ENCODE measurements around the gene PRKN. TPM values are rescaled to one million over a fixed set of nuclear protein-coding genes. Genes with fewer than 3 reads are reported as not detected.

Gene PRKN
- total RNA-seq, 2 experiments from 2014 or later = 0.63 TPM; not detected in 1

DNA sequence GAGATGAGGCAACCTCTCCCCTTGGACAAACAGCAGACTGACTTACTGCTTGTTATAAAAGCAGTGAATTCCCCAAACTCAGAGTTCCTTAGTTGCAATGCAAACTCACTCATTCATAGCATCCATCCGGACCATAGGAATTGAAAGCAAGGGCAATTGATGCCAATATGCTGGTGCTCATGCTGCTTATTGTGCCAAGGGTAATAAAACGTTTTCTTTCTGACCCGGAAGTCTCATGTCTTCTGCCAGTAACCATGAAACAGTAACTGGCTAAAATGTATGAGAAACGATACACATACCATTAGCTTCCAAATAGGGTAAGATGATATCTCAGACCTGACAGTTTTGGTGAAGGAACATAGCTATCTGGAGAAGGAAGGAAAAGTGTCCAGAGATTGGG is 18.1 kb downstream of the PRKN start:
- Mint-ChIP-seq H3K4me1 (ENCODE audit: low read depth) (no peaks in the 10 kb centered on the region), H3K9me3 (ENCODE audit: insufficient read depth) (no peaks in the 10 kb centered on the region), H3K4me3 (no peak overlapping the region), H3K27me3 (ENCODE audit: low read depth) (no peaks in the 10 kb centered on the region), H3K36me3 (ENCODE audit: low read depth) (no peaks in the 10 kb centered on the region), H3K27ac (no peak overlapping the region)
- POLR2A ChIA-PET = no interaction called here
- ATAC-seq (no peak), DNase-seq (no peak)
- CTCF ChIA-PET = no interaction called here

DNA sequence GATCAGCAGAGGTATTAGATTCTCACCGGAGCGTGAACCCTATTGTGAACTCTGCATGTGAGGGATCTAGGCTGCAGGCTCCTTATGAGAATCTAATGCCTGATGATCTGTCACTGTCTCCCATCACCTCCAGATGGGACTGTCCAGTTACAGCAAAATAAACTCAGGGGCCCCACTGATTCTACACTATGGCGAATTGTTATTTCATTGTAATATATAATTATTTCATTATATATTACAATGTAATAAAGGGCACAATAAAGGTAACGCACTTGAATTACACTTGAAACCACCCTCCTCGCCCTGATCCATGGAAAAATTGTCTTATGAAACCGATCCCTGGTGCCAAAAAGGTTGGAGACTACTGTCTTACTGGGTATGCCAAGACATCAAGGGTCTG is 18.6 kb downstream of the PRKN start:
- Mint-ChIP-seq H3K36me3 (ENCODE audit: low read depth) (no peaks in the 10 kb centered on the region), H3K9me3 (ENCODE audit: insufficient read depth) (no peaks in the 10 kb centered on the region), H3K27me3 (ENCODE audit: low read depth) (no peaks in the 10 kb centered on the region), H3K27ac (no peak overlapping the region), H3K4me3 (no peak overlapping the region), H3K4me1 (ENCODE audit: low read depth) (no peaks in the 10 kb centered on the region)
- ChIA-PET POLR2A (no interaction called here), CTCF (no interaction called here)
- DNase-seq = no peak
- no peak for ATAC-seq

GRCh38 chr6:162706232-162706631 is 21.3 kb downstream of the PRKN start:
- H3K27me3 Mint-ChIP-seq (ENCODE audit: low read depth) = no peaks in the 10 kb centered on the region
- no peak overlapping the region for H3K4me3 Mint-ChIP-seq
- H3K27ac Mint-ChIP-seq = no peak overlapping the region
- POLR2A ChIA-PET = no interaction called here
- ATAC-seq (no peak), DNase-seq (no peak)
- CTCF ChIA-PET = no interaction called here
- H3K36me3 Mint-ChIP-seq (ENCODE audit: low read depth) = no peaks in the 10 kb centered on the region
- H3K4me1 Mint-ChIP-seq (ENCODE audit: low read depth) = no peaks in the 10 kb centered on the region
- no peaks in the 10 kb centered on the region for H3K9me3 Mint-ChIP-seq (ENCODE audit: insufficient read depth)

DNA sequence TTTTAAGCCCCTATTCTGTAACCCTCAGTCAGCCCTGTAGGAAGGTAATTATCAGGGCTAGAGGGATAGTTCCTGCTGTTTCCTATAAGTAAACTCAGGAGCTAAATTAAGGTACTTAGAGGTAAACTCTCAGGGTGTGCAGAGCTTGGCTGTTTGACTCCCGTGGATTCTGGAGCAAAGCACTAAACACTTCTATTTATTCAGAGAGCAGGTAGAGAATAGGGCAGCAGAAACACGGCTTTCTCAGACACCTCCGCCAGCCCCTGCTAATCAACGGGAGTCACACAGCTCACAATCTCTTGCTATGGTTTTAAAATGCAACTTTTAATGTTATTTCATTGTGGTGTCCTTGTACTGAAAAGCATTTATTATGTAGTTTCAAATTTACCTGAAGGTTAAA is 21.8 kb downstream of the PRKN start:
- Mint-ChIP-seq H3K27ac (no peak overlapping the region), H3K4me1 (ENCODE audit: low read depth) (no peaks in the 10 kb centered on the region), H3K9me3 (ENCODE audit: insufficient read depth) (no peaks in the 10 kb centered on the region), H3K27me3 (ENCODE audit: low read depth) (no peaks in the 10 kb centered on the region), H3K4me3 (no peak overlapping the region), H3K36me3 (ENCODE audit: low read depth) (no peaks in the 10 kb centered on the region)
- ATAC-seq (no peak), DNase-seq (no peak)
- CTCF ChIA-PET = no interaction called here
- POLR2A ChIA-PET = no interaction called here

DNA sequence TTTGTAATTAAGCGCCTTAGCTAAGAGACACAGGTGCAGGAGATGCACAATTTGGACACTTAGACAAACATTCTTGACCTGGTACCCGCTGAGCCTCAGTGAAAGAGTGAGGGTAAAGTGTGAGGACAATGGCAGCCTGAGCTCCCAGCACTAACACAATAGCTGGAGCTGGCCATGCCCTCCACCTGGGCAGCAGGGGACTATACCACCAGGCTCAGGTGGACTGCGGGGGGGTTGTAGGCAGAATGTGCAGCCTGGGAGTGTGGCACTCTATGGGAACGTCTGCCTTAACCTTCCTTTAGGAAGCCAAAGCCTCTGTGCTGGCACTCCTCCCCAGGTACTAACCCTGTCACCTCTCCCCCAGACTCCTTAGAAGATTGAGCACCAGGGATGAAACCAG is 23.6 kb downstream of the PRKN start:
- H3K27me3 Mint-ChIP-seq (ENCODE audit: low read depth) = no peaks in the 10 kb centered on the region
- H3K36me3 Mint-ChIP-seq (ENCODE audit: low read depth) = no peaks in the 10 kb centered on the region
- no peak for DNase-seq
- CTCF ChIA-PET = no interaction called here
- ATAC-seq = no peak
- POLR2A ChIA-PET = no interaction called here
- no peaks in the 10 kb centered on the region for H3K4me1 Mint-ChIP-seq (ENCODE audit: low read depth)
- no peak overlapping the region for H3K4me3 Mint-ChIP-seq
- H3K9me3 Mint-ChIP-seq (ENCODE audit: insufficient read depth) = no peaks in the 10 kb centered on the region
- no peak overlapping the region for H3K27ac Mint-ChIP-seq

DNA sequence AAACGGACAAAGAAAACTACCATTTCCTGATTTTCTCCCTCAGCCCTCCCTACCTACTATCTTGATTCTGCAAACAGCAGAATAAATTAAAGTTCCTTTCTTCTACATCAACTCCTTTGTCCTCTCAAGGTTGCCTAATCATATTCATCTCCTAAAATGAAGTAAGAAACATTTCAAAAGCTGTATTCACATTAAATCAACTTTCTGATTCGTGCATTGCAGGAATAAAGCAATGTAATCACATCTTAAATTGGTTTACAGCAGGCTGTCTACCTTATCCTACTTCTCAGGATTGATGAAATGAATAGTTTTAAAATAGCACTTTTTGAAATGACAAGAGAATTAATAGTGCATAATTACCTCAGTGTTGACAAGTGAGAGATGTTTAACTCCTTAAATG is 25.1 kb downstream of the PRKN start:
- ATAC-seq = no peak
- POLR2A ChIA-PET = no interaction called here
- H3K27me3 Mint-ChIP-seq (ENCODE audit: low read depth) = no peaks in the 10 kb centered on the region
- no peak overlapping the region for H3K4me3 Mint-ChIP-seq
- no peaks in the 10 kb centered on the region for H3K36me3 Mint-ChIP-seq (ENCODE audit: low read depth)
- no peak overlapping the region for H3K27ac Mint-ChIP-seq
- no peaks in the 10 kb centered on the region for H3K4me1 Mint-ChIP-seq (ENCODE audit: low read depth)
- no peak for DNase-seq
- CTCF ChIA-PET = no interaction called here
- no peaks in the 10 kb centered on the region for H3K9me3 Mint-ChIP-seq (ENCODE audit: insufficient read depth)

DNA sequence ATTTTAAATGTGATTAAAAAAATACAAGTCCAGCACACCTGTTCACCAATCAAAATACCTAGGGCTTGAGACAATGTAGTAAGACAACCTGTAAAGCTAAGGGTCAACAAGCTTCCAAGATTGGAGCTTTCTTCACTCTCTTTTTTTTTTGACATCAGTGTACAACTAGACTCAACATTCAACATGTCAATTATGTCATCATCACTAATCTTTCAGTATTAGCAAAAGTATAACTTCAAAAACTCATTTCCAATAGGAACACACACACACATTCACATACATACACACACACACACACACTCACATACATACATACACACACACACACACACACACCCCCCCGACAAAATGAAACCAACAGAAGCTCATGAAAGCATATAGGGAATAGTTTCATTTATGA is 26.0 kb downstream of the PRKN start:
- no peaks in the 10 kb centered on the region for H3K27me3 Mint-ChIP-seq (ENCODE audit: low read depth)
- no peak for ATAC-seq
- no peak overlapping the region for H3K4me3 Mint-ChIP-seq
- no peak for DNase-seq
- H3K9me3 Mint-ChIP-seq (ENCODE audit: insufficient read depth) = no peaks in the 10 kb centered on the region
- ChIA-PET CTCF (no interaction called here), POLR2A (interaction anchor here (0.6 kb wide), 1 partner anchor 896 kb away, joined by 3 read pairs; no protein-coding TSS in a partner anchor)
- no peaks in the 10 kb centered on the region for H3K36me3 Mint-ChIP-seq (ENCODE audit: low read depth)
- H3K4me1 Mint-ChIP-seq (ENCODE audit: low read depth) = no peaks in the 10 kb centered on the region
- no peak overlapping the region for H3K27ac Mint-ChIP-seq

DNA sequence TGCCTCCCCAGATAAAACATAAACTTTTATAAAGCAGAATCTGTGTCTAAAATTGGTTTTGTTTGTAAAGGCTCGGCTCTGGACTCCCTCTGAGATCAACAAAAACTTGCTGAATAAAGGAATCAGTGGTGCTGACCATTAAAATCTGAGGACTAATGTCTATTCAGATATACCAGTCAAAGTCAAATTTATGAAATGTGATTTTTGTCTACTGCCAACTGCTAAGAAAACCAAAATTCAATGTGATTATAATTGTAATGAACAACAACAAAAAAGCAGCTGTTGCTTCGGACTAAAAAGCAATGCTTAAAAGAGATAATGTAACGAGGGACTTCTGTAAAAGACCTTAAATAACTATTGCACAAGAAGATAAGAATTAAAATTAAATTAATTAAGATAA is 26.6 kb downstream of the PRKN start:
- no peaks in the 10 kb centered on the region for H3K36me3 Mint-ChIP-seq (ENCODE audit: low read depth)
- no peaks in the 10 kb centered on the region for H3K27me3 Mint-ChIP-seq (ENCODE audit: low read depth)

GRCh38 chr6:162699961-162700360 is 27.6 kb downstream of the PRKN start:
- ChIA-PET POLR2A (no interaction called here), CTCF (no interaction called here)
- ATAC-seq = no peak
- Mint-ChIP-seq H3K27ac (no peak overlapping the region), H3K4me3 (no peak overlapping the region), H3K36me3 (ENCODE audit: low read depth) (no peaks in the 10 kb centered on the region), H3K4me1 (ENCODE audit: low read depth) (no peaks in the 10 kb centered on the region), H3K27me3 (ENCODE audit: low read depth) (no peaks in the 10 kb centered on the region), H3K9me3 (ENCODE audit: insufficient read depth) (no peaks in the 10 kb centered on the region)
- DNase-seq = no peak

More for the DNA sequence above, 26.6 kb downstream of the PRKN start:
- CTCF ChIA-PET = no interaction called here
- POLR2A ChIA-PET = no interaction called here
- Mint-ChIP-seq H3K9me3 (ENCODE audit: insufficient read depth) (no peaks in the 10 kb centered on the region), H3K27ac (no peak overlapping the region), H3K4me3 (no peak overlapping the region), H3K4me1 (ENCODE audit: low read depth) (no peaks in the 10 kb centered on the region)
- no peak for DNase-seq
- no peak for ATAC-seq

GRCh38 chr6:162698440-162698839 is 29.1 kb downstream of the PRKN start:
- H3K4me3 Mint-ChIP-seq = no peak overlapping the region
- ChIA-PET CTCF (no interaction called here), POLR2A (no interaction called here)
- no peaks in the 10 kb centered on the region for H3K4me1 Mint-ChIP-seq (ENCODE audit: low read depth)
- H3K27me3 Mint-ChIP-seq (ENCODE audit: low read depth) = no peaks in the 10 kb centered on the region
- H3K9me3 Mint-ChIP-seq (ENCODE audit: insufficient read depth) = no peaks in the 10 kb centered on the region
- H3K27ac Mint-ChIP-seq = no peak overlapping the region
- H3K36me3 Mint-ChIP-seq (ENCODE audit: low read depth) = no peaks in the 10 kb centered on the region
- no peak for DNase-seq
- ATAC-seq = no peak

DNA sequence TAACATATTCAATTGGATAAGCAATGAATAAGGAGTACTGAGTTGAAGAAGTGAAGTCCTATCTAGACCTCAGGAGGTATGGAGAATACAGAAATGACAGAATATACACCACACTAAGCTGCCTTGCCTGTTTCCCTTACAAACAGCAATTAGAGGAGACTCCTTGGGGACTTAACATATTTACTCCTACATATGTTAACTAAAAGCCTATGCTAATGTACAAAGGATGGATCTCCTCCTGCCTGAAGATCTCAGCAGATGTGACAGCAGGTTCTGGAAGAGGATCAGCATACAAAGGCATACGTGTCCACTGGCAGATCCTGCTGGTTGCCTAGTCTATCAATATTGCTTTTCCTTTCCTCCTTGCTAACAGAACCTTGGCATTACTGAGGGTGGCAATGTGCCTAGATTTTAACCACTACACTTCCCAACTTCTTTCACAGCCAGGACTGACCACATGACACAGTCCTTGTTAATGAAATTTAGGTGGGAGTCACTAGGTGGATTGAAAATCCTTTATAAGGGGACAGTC is 29.6 kb downstream of the PRKN start:
- H3K27me3 Mint-ChIP-seq (ENCODE audit: low read depth) = no peaks in the 10 kb centered on the region
- H3K4me1 Mint-ChIP-seq (ENCODE audit: low read depth) = no peaks in the 10 kb centered on the region
- CTCF ChIA-PET = no interaction called here
- H3K9me3 Mint-ChIP-seq (ENCODE audit: insufficient read depth) = no peaks in the 10 kb centered on the region
- no peaks in the 10 kb centered on the region for H3K36me3 Mint-ChIP-seq (ENCODE audit: low read depth)
- no peak overlapping the region for H3K27ac Mint-ChIP-seq
- no peak overlapping the region for H3K4me3 Mint-ChIP-seq
- ATAC-seq (no peak), DNase-seq (no peak)
- POLR2A ChIA-PET = no interaction called here

- no peaks in the 10 kb centered on the region for H3K4me1 Mint-ChIP-seq (ENCODE audit: low read depth)
- DNase-seq = no peak
- POLR2A ChIA-PET = no interaction called here
- no peaks in the 10 kb centered on the region for H3K36me3 Mint-ChIP-seq (ENCODE audit: low read depth)
- no peak overlapping the region for H3K27ac Mint-ChIP-seq
- H3K27me3 Mint-ChIP-seq (ENCODE audit: low read depth) = no peaks in the 10 kb centered on the region
- no peak for ATAC-seq
- no peaks in the 10 kb centered on the region for H3K9me3 Mint-ChIP-seq (ENCODE audit: insufficient read depth)
- no peak overlapping the region for H3K4me3 Mint-ChIP-seq
- CTCF ChIA-PET = interaction anchor here (1.2 kb wide), 1 partner anchor 1272 kb away, joined by 3 read pairs; no protein-coding TSS in a partner anchor
These were observed 37.4 kb downstream of the PRKN start for GRCh38 chr6:162690158-162690557.

GRCh38 chr6:162688751-162689345 is 38.7 kb downstream of the PRKN start:
- no peaks in the 10 kb centered on the region for H3K9me3 Mint-ChIP-seq (ENCODE audit: insufficient read depth)
- H3K4me3 Mint-ChIP-seq = no peak overlapping the region
- no peak for DNase-seq
- H3K4me1 Mint-ChIP-seq (ENCODE audit: low read depth) = no peaks in the 10 kb centered on the region
- H3K27ac Mint-ChIP-seq = no peak overlapping the region
- no peak for ATAC-seq
- H3K36me3 Mint-ChIP-seq (ENCODE audit: low read depth) = no peaks in the 10 kb centered on the region
- ChIA-PET POLR2A (no interaction called here), CTCF (interaction anchor here (1.2 kb wide), 1 partner anchor 1271 kb away, joined by 3 read pairs; no protein-coding TSS in a partner anchor)
- H3K27me3 Mint-ChIP-seq (ENCODE audit: low read depth) = no peaks in the 10 kb centered on the region

All from activated CD8-positive, alpha-beta T cell treated with anti-CD3 and anti-CD28 coated beads, Interleukin-2, amount 10 ng/mL, durations not matched to agents 7 days and 5 days (primary cell).